WI38 (cell line): ENCODE measurements around the gene CDKN1B.
A peak's percentile ranks its signal among the peaks of the same experiment; 100 is the strongest.

ENCODE experiments used
- H3K4me3 ChIP-seq: 2 replicates; pipeline ENCODE4 v1.5.1; 2011; ENCODE audit warnings: low read depth, mild to moderate bottlenecking, control low read depth, low read length
- CTCF ChIP-seq: IDR thresholded peaks from 2 replicates; pipeline ENCODE4 v1.5.1; 2012; ENCODE audit warnings: low read depth, mild to moderate bottlenecking, control low read depth, low read length

The CDKN1B gene

DNA sequence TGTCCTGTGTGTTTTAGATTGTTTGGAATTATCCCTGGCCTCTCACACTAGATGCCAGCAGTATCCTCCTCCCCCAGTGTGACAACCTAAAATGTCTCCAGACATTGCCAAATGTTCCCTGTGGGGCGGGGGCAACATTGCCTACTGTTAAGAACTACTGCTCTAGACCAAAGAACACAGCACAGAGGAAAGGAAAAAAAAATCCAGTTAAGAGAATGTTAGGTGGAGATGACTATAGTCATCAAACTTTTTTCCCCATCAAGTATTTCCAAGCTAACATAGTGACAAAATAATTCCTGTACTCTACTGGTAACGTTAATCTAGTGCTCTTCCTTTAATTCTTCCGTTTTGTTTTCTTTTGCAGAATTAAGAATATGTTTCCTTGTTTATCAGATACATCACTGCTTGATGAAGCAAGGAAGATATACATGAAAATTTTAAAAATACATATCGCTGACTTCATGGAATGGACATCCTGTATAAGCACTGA, 3.5 kb downstream of the CDKN1B start:
- peak overlapping the region; percentile 28 for H3K4me3 ChIP-seq

GRCh38 chr12:12721176-12721751, 4.1 kb downstream of the CDKN1B start:
- H3K4me3 ChIP-seq = peak overlapping the region; percentile 79
- TF ChIP-seq CTCF = no peak

More for the DNA sequence above, 3.5 kb downstream of the CDKN1B start:
- TF ChIP-seq CTCF = no peak

GRCh38 chr12:12721814-12722434, 4.8 kb downstream of the CDKN1B start:
- H3K4me3 ChIP-seq = peak overlapping the region; percentile 79
- TF ChIP-seq CTCF = no peak

GRCh38 chr12:12722435-12723148, 5.4 kb downstream of the CDKN1B start:
- H3K4me3 ChIP-seq = peak overlapping the region; percentile 79
- TF ChIP-seq CTCF = no peak

GRCh38 chr12:12723149-12723680, 6.0 kb downstream of the CDKN1B start:
- no peak for TF ChIP-seq CTCF
- H3K4me3 ChIP-seq = peak overlapping the region; percentile 79

DNA sequence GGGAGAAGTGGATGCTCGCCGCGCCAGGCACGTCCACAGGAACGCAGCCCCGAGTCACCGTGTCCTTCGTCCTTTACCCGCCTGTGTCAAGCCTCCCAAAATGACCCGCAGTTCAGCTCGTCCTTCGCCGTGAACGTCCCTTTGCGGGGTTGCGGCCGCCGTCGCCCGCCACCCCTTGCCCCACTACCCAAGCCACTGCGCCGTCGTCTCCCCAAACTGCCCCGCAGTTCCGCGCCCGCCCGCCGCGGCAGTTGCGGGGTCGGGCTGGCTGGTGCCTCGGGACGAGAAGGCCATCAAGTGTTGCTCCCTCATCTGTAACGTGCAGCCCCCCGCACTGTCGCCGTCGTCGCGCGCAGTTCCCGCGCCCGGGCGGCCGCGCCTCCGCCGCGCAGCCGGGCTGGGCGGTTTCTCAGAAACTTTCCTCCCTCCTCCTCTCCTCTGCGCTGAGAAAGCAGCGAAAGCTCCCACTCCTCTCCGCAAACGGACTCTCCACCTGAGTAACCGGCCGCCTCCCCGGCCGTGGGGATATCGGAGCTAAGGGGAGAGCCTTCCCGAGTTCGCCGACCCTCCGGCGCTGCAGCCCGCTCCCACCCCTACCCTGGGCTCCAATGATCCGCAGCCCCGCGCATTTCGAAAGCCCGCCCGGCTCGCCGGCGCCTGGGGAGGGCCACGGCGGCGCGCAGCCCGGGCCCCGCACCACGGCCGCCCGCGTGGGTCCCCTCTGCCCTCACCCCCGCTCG, 6.7 kb downstream of the CDKN1B start:
- peak overlapping the region; percentile 79 for H3K4me3 ChIP-seq
- no peak for TF ChIP-seq CTCF
